IMR-90 (cell line): Measurements from ENCODE around the gene SRRM1.

Source experiments
- CHD1 ChIP-seq: IDR thresholded peaks from 2 replicates; pipeline ENCODE4 v1.6.1; 2012; ENCODE audit warnings: low read depth, low read length, improper control_type of control experiment
- MAZ ChIP-seq: IDR thresholded peaks from 2 replicates; pipeline ENCODE4 v1.6.1; 2012; ENCODE audit warnings: low read depth, mild to moderate bottlenecking, low read length, improper control_type of control experiment, moderate library complexity, borderline replicate concordance
- USF2 ChIP-seq: fragments of 150-350 bp; IDR thresholded peaks from 2 replicates; pipeline ENCODE4 v1.6.1; 2017; ENCODE audit warnings: mild to moderate bottlenecking, antibody characterized with exemption, low read length, low read depth
- TF ChIP-seq, protein P1 (sequence below): conservative IDR thresholded peaks from 2 replicates; pipeline ENCODE4 v1.5.1; 2012; ENCODE audit warnings: mild to moderate bottlenecking, low read depth, low read length, improper control_type of control experiment

DNA sequence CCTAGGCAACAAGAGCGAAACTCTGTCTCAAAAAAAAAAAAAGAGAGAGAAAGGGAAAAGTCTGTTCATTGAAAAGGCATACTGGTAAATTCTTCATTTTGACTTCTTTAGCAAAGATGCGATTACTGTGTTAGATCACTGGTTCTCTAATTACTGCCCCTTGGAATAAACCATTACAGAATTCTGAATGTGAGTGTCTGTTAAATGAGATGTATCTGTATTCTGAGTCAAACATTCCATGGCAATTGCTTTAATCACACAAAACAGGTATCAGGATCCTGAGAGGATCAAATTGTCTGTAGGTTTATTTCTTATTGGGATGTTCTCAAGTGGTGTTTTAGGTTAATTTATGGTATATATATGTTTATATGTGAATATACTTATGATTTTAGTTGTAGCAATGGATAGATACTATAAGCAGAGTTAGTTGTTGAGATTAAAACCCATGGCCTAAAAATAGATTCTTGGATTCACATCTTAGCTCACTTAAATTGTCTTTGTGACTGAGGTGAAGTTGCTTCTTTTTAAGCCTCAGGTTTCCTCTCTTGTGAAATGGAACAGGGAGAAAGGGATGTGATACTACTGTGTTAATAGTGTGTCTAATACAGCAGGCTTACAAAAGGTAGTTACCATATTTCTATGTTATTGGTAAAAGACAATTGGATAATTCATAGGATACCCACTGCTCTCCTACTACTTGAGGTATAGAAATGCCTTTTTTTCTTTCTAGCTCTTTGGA, 16.2 kb downstream of the SRRM1 start:
- no peak for TF ChIP-seq USF2
- TF ChIP-seq, protein P1, sequence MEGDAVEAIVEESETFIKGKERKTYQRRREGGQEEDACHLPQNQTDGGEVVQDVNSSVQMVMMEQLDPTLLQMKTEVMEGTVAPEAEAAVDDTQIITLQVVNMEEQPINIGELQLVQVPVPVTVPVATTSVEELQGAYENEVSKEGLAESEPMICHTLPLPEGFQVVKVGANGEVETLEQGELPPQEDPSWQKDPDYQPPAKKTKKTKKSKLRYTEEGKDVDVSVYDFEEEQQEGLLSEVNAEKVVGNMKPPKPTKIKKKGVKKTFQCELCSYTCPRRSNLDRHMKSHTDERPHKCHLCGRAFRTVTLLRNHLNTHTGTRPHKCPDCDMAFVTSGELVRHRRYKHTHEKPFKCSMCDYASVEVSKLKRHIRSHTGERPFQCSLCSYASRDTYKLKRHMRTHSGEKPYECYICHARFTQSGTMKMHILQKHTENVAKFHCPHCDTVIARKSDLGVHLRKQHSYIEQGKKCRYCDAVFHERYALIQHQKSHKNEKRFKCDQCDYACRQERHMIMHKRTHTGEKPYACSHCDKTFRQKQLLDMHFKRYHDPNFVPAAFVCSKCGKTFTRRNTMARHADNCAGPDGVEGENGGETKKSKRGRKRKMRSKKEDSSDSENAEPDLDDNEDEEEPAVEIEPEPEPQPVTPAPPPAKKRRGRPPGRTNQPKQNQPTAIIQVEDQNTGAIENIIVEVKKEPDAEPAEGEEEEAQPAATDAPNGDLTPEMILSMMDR: no peak
- TF ChIP-seq MAZ: no peak
- no peak for TF ChIP-seq CHD1
